Activated CD4-positive, alpha-beta T cell treated with anti-CD3 and anti-CD28 coated beads, Interleukin-10, Interleukin-2, amounts not matched to agents 100 ng/mL and 50 ng/mL, durations not matched to agents 16 hours and 8 hours (primary cell): ENCODE measurements around the gene INTS1.

Source experiments
- DNase-seq: peaks from one replicate; pipeline ENCODE4 v3.0.0-alpha.2; 2020

INTS1 gene

DNA sequence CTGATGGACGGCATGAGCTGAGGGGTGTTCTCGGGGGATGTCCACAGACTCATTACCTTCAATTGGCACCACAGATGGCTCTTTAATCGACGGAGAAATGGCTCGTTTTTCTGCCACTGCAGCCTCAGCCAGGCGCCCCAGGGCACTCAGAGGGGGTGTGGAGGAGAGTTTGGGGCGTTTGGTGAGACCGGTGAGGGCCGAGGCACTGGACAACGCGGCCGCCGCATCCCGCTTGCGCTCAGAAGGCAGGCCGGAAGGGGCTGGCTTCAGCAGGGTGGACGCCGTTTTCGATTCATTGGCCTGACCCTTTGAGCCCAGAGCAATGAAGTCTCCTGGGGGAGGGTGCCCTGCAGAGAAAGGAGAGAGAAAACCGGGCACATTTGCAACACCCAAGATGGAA lies 1.3 kb downstream of the INTS1 start:
- no peak for DNase-seq

DNA sequence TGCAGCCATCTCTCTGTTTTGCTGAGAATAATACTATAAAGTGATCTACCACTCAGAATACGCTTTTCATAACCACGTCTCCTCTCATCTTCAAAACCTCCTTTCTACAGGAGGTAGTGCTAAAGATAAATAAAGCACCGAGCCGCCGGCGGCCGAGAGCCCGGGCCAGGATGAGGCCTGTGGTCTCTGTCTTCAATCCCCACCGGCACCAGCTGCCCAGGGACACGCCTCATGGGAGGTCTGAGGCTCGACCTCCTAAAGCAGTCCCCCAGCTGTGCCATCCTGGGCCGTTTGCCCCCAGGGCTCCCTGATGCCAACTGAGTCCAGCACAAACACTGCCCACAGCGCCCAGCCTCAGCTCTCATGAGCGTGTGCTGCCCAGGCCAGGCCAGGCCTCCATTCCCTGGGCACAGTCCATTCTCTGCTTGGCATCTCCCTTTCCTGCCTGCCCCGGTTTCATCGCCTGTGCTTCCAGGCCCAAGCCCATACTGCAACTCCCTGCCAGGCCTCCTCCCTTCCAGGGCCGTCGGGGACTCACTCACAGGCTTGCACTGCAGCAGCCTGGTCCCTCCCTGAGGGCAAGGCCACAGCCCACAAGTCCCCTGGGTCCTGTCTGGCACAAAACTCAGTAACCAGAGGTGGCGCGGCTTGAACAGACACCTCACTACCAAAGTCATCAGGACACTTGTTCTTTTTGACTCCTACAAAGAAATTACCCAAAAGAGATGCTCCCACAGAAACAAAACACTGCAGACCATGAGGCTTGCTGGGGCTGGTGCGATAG lies 2.5 kb downstream of the INTS1 start:
- no peak for DNase-seq

DNA sequence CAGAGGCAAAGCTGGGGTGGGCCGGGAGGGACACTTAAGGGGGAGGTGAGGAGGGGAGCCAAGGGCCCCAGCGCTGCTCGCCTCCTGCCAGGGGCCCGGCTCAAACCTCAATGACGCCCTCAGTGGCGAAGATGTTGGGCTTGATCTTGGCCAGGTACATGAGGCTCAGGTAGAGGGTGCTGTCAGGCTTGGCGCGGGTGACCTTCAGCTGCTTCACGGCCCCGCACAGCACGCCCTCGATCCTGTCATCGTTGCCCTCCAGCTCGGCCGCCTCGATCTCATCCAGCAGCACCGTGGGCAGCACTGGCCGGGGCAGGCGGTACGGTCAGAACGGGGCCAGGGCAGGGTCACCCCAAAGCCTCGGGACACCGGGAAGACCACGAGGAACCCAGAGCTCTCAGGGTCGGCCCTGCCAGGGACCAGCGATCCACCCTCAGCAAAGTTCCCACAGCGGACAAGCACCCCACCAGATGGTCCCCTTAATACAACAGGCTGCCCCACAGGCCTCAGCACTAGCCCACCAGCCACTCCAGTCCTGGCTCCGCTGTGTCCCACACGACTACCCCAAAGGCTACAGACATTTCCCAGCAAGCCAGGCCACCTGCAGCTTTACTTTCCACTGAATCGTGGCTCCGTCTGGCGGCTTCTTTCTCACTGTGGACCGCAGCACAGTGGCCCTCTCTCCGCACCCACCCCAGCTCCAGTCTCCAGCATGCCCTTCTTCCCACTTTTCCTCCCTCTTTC lies 4.0 kb downstream of the INTS1 start:
- no peak for DNase-seq

DNA sequence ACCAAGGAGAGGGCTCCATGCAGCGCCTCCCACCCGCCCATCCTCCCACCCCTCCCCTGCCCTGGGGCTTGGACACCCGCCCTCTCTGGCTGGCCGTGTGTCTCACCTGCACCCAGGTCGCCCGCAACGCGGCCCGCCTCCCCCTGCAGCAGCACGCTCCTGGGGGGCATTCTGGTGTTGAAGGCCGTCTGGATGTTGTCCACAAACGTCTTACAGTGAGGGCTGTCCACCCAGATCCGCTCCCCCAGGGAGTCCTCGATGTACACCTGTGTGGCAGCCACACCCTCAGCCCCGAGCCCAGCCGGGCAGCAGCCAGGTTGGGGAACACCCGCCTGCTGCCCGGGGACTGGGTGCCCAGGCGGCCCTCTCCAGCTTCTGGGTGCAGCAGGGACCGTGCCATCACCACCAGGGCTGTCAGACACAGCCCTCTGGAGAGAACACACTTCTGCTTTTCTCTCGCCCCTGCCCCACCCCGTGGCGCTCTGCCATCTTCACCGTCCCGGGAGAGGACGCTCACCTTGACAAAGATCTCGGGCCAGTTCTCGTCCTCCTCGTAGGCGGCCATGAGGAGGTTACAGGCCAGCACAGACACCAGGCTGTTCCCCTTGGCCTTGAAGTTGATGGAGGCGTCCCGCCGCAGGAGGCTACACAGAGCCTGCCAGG lies 4.7 kb downstream of the INTS1 start:
- no peak for DNase-seq

- no peak for DNase-seq
Measured at GRCh38 chr7:1498370-1499305, 5.6 kb downstream of the INTS1 start.

GRCh38 chr7:1497293-1497927 lies 6.8 kb downstream of the INTS1 start:
- no peak for DNase-seq

- DNase-seq, result no peak
Measured at GRCh38 chr7:1496531-1497292, 7.5 kb downstream of the INTS1 start.

DNA sequence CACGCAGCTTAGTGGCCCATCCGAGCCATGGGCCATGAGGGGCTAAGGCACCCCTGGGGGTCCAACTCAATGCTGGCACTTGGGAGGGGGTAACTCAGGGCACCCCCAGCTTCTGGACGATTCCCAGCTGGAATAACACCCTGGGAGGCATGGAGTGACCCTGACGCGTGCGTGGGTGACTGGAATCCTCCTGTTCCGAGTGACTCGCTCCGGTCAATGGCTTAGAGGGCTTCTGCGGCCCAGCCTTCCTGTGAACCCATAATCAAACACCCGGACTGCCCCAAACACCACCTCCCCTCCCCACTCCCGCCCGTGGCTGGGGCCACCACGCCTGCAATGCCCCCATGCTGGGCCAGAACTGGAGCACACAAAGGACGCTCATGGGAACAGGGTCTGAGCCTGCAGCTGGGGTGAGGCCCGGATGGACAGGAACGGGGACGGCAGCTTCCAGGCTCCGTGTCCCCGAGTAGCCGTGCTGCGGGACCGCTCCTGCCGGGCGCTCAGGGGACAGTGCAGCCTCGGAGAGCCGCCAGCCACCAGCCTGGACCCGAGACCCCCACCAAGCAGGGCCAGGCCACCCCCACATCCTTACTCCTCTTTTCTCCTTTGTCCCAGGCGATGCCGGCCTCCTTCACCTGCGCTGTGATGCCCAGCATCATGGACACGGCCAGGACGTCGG lies 8.5 kb downstream of the INTS1 start:
- DNase-seq, result no peak

GRCh38 chr7:1494866-1495563 lies 9.2 kb downstream of the INTS1 start:
- no peak for DNase-seq

GRCh38 chr7:1494447-1494846 lies 9.7 kb downstream of the INTS1 start:
- DNase-seq, result no peak

DNA sequence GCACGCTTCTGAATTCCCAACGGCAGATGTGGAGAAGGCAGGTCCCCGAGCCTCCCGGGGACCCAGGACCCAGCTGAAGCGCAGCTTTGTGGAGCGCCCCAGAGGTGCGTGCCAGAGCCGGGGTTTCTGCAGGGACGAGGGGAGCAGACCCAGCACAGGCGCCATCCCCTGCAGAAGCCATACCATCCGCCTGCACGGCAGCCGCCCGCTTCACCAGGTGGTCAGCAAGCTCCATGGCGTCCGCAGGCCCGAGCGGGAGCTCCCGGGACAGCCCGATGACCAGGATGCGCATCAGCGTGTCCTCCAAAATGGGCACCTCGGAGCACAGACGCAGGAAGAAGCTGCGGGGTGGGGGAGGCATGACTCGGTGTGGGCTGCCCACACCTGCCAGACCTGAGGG lies 10.6 kb downstream of the INTS1 start:
- DNase-seq, result no peak

DNA sequence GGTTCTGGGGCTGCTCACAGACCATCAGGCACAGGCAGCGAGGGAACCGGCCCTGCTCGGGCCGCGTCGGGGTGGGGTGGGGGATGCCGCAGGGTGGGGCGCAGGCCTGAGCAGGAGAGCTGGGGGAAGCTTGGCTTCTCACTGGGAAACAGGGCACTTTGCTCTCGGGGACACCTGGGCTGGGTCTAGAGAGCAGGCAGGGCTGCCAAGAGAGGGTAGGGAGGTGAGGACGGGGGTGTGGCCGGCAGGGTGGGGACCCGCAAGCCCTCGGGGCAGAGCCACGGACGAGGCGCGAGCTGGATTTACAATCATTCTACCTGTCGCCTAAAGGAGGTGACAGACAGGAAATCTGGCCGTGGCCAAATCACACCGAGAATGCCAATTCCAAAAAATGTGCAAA lies 11.1 kb downstream of the INTS1 start:
- DNase-seq, result no peak

DNA sequence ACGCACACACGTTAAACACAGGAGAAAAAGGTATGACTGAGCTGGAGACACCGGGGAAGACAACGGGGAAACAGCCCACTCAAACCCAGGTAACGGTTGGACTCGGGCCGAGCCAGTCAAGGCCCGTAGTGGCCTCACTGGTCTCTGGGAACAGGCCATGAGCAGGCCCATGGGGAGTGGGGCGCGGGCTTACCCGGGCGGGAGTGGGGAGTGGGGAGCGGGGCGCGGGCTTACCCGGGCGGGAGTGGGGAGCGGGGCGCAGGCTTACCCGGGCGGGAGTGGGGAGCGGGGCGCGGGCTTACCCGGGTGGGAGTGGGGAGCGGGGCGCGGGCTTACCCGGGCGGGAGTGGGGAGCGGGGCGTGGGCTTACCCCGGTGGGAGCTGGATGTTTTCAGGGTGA lies 11.5 kb downstream of the INTS1 start:
- no peak for DNase-seq

GRCh38 chr7:1492221-1492620 lies 12.0 kb downstream of the INTS1 start:
- no peak for DNase-seq

- DNase-seq, result no peak
Measured at GRCh38 chr7:1490837-1491236, 13.4 kb downstream of the INTS1 start.

GRCh38 chr7:1489336-1489735 lies 14.9 kb downstream of the INTS1 start:
- DNase-seq, result no peak

DNA sequence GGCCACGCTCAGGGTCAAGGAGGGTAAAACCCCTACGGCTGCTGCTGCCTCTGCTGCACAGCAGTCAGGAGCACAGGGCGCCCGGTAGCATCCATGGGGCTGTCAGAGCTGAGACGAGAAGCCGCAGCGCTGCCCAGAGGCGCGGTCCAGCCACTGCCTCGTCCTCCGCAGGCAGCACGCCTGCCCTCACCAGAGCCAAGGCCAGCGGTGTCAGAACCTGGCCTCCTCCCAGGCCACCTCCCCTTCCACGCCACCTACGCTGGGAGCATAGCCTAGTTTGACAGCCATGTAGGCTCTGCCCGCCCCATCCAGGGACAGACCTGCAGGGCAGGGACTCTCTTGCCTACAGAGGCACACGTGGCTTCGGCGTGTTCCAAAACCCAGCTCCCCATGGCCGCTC lies 16.2 kb downstream of the INTS1 start:
- no peak for DNase-seq

GRCh38 chr7:1487466-1487865 lies 16.7 kb downstream of the INTS1 start:
- no peak for DNase-seq

DNA sequence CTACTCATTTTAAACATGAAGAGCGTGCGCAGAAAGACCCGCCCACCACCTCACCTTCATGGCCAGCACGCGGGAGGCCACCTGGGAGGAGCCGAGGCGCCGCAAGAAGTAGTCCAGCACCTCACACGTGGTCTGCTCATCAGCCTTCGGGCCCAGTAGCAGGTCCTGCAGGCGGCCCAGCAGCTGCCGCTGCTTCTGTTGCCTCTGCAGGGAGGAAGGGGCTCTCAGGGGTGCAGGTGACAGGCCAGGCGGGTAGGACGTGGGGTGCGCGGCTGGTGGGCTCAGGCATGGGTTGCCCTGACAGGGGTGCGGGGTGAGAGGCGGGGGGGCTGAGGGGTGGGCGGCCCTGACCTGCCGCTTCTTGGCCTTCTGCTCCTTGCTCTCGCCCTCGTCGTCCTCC lies 17.6 kb downstream of the INTS1 start:
- DNase-seq, result no peak

DNA sequence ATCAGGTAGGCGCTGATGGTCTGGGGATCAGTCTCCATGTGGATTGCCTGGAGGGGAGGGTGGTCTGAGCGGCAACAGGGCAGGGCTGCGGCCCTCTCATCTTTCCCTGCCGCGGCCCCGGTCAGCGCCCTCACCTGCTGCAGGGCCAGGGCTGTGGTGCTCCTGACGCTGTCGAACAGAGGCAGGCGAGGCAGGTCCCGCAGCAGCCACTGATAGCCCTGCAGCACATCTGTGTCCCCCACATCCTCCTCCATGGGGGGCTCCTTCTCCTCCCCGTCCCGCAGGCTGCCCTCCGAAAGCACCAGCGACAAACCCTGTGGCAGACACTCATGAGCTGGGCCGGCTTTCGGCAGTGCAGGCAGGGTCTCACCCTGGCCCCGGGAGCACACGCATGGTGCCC lies 19.0 kb downstream of the INTS1 start:
- DNase-seq, result no peak
